M059J (cell line): ENCODE data around the gene RBMS1. TPM values are rescaled to one million over a fixed set of nuclear protein-coding genes. Genes with fewer than 3 reads are reported as not detected.

Experiments used
- DNase-seq: peaks from one replicate; pipeline ENCODE4 v3.0.0-alpha.2; 2012; ENCODE audit warnings: low read depth
- total RNA-seq: library from RNA; depleted of rRNA; stranded (reverse); fragments of >200 nt; shearing (Covaris generic); gene quantifications from 2 replicates; pipeline ENCODE4 v1.2.3, GENCODE V29; 2014

RBMS1 gene
- total RNA-seq, 1 experiment from 2014 or later = 52.9 TPM

DNA sequence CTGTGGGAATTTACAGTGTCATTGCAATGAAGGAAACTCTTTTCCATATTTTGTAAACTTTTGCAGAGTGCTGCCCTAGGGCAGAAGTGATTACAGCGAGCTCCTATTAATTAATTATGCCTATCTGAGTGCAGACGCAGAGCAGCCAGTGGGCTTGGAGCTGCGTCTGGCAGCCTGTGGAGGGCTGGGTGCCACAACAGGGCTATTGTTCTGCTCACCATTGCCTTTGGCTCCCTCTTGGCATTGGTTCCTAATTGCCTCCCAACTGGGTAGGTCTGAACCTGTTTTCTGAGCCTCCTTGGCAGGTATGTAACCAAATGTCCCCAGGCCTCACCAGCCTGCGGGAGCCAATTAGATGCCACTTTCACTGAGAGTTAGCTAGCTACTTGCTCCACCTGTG lies 267.9 kb downstream of the RBMS1 start:
- peak; percentile 68 for DNase-seq

DNA sequence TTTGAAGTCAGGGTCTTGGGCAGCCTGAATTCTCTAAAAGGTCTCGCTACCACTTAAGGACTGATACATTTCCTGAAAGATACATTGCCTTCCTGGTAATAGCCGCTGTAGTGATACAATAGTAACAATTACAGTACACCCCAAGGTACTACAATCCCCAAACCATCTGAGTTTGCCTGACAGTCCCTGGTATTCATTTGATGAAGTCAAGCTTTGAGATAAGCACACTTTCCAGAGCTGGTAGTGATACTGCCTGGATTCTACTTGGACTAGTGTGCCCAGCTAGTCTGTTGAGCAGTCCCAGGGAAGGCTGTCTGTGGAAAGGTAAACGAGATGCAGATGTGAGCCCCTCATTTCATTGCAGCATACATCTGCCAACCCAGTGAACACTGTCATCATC lies 269.1 kb downstream of the RBMS1 start:
- DNase-seq = no peak

- DNase-seq = peak; percentile 99
Observed at GRCh38 chr2:160224060-160224459, 269.5 kb downstream of the RBMS1 start.

GRCh38 chr2:160223560-160223959 lies 270.0 kb downstream of the RBMS1 start:
- DNase-seq = no peak

GRCh38 chr2:160222546-160223283 lies 270.9 kb downstream of the RBMS1 start:
- peak; percentile 55 for DNase-seq
